Stimulated activated naive CD8-positive, alpha-beta T cell treated with anti-CD3 and anti-CD28 coated beads, Interleukin-15, Interleukin-2, amounts not matched to agents 100 U/mL and 50 U/mL, for 24 hours (primary cell): Measurements from ENCODE around the gene ACTL8.

ENCODE experiments used
- ATAC-seq: fragments of 150-1000 bp; cut with Tn5 transposase; one replicate; pipeline ENCODE4 v1.10.0; 2021
- DNase-seq: peaks from one replicate; pipeline ENCODE4 v3.0.0; 2021

ACTL8 gene

DNA sequence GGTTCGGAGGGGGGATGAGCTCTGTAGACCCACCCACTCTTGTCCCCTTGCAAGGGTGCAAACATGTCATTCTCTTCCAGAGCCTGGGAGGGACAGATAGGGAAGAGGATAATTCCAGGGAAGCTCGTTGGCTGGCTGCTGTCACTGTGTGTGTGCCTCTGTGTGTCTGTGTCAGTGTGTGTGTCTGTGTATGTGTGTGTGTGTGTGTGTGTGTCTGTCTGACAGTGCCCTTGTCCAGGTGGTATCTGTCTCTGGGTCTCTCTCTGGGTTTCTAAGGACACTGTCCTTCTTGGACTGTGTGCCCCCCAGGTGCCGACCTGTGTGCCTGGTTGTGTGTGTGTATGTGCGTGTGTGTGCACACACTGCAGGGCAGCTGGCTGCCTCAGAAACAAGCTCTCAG lies 90.5 kb downstream of the ACTL8 start:
- no peak for DNase-seq
- ATAC-seq, result no peak

DNA sequence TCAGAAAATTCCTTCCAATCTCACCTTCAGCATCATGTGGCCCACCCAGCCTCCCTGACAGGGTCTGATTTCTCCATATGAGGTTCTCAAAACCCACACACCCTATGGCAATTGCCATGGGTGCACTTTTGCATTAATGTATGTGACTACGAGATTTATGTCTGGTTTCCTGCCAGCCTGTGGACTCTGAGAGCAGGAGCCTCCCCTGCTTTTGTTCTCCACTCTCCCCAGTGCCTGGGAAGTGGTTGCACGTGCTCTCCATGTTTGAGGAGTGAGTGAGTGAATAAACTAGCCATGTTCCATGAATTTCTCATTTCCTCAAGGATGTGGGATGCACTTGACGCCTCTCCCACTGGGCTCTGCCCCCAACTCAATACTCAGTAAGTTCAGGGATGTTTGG lies 91.2 kb downstream of the ACTL8 start:
- no peak for DNase-seq
- ATAC-seq, result no peak

DNA sequence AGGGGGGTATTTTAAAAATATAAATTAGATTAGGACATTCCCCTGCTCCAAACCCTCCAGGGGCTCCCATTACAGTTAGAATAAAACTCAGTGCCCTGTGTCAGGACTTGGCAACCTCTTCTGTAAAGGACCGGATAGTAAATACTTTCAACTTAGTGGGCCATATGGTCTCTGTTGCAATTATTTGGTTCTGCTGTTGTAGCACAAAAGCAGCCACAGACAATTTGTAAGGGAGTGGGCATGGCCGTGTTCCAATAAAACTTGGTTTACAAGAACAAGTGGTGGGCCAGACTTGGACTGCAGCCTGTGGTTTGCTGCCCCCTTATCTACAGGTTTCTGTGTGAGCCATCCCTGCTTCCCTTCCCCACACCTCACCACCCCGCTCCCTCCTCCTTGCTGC lies 92.0 kb downstream of the ACTL8 start:
- DNase-seq (no peak), ATAC-seq (no peak)

DNA sequence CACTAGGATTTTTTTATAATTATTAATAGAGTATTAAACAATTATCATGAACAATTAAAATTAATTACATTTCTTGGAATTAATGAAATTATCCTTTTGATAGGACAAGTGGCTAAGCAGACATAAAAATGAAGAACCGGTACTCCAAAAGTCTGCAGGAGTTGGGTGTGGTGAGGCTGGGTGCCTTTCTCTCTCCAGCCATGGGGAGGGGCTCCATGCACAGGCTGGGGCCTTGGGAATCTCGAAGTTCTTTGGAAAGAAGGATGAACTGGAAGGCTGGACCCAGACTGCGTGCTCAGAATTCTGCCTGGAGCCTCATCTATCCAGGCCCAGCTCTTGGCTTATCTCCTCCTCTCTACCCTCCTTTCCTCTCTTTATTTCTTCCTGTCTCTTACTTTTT lies 94.1 kb downstream of the ACTL8 start:
- DNase-seq (no peak), ATAC-seq (no peak)

DNA sequence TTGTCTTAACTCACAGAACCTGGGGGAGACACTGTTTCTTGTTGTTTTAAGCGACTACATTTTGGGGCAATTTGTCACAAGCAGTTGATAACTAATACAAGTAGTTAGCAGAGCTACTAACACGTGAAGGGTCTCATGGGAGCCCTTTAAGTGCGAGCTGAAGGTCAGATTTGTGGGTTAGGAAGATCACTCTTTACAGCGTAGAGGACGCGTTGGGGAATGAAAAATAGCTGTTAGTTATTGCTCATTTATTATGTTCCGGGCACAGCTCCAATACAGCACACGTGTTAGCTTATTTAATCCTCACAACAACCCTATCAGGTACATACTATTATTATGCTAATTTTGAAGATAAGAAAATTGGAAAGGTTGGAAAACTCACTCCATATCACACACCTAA lies 95.9 kb downstream of the ACTL8 start:
- DNase-seq (no peak), ATAC-seq (no peak)

DNA sequence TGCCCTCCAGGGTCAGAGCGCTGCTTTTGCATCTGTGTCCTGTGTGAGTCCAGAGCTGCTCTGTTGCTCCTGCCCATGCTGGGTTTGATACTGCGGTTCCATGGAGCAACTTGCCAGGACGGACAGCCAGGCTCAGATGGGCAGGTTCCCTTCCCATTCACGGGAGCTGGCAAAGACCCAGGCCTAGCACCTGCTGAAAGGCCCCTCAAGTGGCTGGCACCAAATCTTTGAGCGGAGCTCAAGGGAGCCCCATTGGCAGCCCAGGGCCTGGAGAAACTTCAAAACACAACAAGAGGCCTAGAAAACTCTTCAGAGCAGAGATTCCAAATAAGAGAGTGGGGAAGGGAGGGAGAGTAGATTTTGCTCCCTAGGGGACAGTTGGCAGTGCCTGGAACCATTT lies 97.2 kb downstream of the ACTL8 start:
- no peak for ATAC-seq
- DNase-seq, result no peak

DNA sequence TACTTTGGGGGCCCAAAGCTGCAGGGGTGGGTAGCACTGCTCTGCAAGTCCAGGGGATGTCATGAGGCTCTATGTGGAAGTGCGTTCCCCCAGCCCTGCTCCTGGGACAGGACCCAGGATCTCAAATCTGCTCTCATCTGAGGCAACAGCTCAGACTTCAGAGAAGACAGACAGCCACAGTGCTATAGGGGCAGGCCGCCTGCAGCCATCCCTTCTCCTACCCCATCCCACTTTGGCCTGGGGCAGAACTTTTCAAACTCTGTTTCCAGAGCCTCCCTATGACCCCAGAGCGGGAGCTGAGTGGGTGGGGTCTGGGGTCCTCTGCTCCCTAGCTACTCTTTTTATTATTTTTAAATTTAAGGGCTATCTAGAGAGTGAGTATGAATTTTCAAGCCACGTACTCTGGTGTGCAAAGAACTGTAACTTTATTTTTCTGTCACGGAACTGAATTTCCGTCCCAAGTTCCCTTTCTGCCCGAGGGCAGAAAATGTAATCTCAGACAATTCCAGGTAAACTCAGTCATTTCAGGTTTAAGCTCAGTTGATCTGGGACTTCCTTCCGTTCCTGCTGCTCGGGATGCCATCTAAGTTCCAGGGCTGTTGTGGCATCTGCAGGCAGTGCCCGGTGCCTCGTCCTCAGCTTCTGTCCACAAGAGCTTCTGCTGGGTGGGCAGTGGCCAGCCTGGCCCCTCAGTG lies 98.3 kb downstream of the ACTL8 start:
- no peak for ATAC-seq
- DNase-seq, result no peak

DNA sequence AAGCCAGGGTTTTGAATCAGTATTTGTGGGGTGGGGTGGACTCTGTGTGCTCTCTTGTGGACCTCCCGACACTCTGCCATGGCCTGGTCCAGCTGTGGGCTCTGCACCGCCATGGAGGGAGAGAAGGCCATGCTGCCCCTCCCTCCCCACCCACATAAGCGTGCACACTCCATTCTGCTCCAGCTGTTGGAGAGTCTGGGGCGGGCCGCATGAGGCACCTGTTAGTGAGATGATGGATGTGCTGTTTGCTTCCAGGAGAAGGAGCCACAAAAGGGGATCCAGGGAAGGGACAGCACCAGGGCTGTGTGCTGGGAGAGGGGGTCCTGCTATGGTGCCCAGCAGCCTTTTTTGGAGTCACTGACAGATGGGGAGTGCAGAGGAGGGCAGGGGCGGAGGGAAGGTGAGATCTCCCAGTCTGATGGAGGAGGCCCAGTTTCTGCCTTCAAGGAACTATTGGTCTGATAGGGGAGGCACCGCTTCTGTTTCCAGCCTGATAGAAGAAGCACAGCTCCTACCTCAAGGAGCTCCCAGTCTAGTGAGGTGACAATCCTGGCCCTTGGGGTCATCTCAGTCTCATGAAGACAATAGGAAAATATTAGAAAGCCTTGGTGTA lies 101.5 kb downstream of the ACTL8 start:
- DNase-seq (no peak), ATAC-seq (no peak)

DNA sequence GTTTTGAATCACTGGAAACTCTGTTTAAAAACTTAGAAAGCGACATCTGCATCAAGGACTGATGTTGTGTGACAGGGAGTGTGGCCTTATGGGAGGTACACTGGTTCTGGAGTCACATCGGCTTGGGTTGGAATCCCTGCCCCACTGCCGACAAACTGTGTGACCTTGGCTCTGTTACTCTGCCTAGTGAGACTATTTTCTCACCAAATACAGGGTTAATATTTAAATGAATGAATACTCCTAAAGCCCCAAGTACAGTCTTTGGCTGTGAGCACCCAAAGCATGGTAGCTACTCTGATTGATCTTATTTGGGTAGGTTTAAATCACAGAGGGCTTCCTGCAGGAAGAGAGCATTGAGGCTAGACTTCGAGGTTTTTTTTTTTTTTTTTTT lies 102.0 kb downstream of the ACTL8 start:
- DNase-seq (no peak), ATAC-seq (no peak)

DNA sequence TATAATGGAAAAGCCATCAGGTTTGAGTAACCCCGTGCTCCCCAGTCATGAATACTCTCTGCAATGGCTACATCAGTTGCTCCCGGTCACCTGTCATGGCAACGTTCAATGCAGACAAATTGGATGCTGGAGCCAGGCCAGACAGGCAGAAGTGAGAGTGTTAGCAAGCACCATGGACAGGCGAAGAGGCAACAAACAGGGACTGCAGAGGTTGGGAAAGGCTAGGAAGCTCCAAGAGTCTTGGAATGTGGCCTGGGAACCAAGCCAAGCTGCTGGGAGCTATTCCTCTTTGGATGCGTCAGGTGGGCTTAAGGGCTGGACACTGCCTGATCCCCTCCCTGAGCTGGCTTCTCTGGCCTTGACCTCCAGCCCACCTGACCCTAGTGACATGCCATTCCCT lies 102.9 kb downstream of the ACTL8 start:
- DNase-seq (no peak), ATAC-seq (no peak)

DNA sequence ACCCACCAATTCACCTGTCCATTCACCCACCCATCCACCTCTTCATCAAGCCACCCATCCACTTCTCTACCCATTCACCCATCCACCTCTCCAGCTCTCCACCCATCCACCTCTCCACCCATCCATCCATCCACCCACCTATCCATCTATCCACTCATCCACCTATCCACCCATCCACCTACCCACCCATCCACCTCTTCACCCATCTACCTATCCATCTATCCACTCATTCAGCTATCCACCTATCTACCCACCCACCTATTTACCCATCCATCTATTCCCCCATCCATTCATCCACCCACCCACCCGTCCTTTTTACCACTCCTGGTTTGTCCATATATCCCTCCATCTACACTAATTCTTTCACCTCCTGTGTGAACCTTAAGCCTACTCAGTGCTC lies 105.7 kb downstream of the ACTL8 start:
- no peak for DNase-seq
- ATAC-seq, result no peak

DNA sequence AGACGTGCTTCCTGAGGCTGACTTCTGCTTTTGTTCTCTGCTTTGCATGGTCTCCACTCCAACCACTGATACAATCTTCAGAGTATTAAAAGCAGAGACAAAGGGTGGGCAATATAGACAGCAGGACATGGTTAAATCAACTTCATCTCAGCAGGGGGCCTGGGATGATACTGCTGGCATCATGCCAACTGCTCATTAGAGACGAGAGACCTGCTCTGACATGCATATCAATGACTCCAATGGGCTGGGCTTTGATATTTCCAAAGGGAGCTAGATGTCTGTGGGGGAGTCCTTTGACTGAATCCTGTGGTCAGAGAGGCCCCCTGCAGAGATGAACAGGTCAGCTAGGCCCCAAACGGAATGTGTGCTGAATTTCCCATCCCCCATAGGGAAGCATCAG lies 106.6 kb downstream of the ACTL8 start:
- DNase-seq, result no peak
- no peak for ATAC-seq

DNA sequence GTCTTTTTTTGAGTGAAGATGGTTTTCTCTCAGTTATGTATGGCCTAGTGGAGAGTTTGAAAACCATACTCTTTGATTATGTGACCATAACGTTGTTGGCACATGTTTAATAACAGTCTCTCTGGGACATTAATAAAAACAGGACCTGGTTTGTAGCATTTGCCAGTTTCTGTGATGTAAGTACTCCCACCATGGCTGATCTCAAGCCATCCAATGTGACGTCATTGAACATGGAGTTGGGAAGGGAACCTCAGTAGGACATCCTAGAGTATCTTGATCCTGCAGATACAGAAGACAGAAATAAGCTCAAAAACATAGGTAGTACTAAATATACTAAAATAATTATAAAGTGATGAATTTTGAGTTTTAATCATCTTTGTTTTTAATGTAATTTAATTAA lies 107.0 kb downstream of the ACTL8 start:
- ATAC-seq, result no peak

DNA sequence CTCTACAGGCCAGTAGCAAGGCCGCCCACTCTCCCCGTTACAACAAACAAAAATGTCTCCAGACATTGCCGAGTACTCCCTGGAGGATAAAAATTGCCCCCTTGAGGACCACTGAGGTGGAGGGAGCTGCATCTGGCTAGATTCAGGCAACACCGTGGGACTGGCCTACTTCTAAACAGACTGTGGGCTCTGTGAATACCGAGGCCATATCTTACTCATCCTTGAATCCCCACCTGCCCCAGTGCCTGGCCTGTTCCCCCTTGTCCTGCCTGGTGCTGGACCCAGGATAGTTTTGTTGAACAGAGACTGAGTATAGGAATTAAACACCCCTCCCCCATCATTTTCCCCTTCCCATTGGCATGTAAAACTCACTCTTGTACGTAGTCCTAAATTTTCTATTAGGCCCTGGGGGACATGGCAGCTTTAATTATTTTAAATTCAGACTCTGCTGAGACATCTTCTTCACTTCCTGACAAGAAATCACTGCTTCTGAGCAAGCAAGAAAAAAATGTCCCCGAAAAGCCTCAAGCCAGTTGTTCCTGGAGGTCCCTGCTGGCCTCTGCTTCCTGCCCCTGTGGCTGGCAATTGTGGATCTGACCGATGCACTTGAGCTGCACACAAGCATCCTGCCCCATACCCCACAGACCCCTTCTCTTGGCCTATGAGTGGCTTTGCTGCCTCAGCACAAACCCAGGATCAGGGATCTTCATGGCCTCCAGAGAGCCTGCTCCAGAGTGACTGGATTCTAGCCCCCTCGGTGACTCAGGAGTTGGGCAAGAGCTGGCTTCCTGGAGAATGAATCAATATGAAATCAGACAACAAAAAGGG lies 111.0 kb downstream of the ACTL8 start:
- no peak for ATAC-seq
- no peak for DNase-seq

More for the DNA sequence above, 107.0 kb downstream of the ACTL8 start:
- DNase-seq, result no peak

DNA sequence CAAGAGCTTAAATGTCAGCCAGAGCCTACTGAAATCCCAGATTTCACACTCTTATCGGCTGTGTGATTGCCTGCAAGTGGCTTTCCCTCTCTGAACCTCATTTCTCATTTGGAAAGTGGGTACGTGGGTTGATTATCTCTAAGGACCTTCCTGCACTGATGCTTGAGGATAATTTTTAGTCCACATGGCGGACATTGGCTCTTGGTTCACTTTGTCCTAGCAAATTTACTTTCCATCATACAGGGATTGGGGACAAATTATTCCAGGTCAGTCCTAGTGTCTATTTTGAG lies 111.6 kb downstream of the ACTL8 start:
- DNase-seq, result no peak
- no peak for ATAC-seq

DNA sequence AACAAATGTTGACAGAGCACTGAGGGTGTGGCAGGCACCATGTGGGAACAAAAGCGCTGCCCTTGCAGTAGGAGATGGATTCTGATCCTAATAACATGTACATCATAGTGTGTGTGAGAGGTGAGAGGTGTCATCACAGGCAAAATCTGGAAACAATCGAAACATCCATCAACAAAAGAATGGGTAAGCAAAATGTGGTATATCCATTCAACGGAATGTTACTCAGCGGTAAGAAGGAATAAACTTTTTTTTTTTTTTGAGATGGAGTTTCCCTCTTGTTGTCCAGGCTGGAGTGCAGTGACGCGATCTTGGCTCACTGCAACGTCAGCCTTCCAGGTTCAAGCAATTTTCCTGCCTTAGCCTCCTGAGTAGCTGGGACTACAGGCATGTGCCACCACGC lies 112.3 kb downstream of the ACTL8 start:
- DNase-seq (no peak), ATAC-seq (no peak)

DNA sequence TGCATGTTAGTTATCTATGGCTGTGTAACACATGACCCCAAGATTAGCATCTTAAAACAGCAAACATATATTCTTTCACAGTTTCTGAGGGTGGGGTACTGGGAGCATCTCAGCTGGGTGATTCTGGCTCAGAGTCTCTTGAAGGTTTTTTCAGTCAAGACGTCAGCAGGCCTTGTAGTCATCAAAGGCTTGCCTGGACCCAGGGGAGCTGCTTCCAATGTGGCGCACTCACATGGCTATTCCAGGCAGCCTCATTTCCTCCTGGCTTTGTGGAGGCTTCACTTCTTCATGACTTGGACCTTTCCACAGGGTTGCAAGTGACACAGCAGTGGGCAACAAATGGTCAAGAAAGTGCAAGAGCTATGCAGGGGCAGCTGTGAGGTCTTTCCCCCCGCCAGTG lies 114.7 kb downstream of the ACTL8 start:
- DNase-seq, result no peak
- no peak for ATAC-seq

DNA sequence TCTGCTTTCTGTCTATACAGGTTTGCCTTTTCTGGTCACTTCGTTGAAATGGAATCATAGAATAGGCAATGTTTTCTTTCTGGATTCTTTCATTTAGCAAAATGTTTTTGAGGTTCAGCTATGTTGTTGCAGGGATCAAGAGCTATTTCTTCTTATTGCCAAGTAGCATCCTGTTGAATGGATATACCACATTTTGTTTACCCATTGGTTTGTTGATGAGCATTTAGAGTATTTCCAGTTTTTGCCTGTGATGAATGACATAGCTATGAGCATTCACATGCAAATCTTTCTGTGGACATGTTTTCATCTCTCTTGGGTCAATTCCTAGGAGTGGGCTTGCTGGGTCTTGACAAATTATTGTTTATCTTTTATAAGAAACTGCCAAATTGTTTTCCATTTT lies 115.5 kb downstream of the ACTL8 start:
- ATAC-seq (no peak), DNase-seq (no peak)

DNA sequence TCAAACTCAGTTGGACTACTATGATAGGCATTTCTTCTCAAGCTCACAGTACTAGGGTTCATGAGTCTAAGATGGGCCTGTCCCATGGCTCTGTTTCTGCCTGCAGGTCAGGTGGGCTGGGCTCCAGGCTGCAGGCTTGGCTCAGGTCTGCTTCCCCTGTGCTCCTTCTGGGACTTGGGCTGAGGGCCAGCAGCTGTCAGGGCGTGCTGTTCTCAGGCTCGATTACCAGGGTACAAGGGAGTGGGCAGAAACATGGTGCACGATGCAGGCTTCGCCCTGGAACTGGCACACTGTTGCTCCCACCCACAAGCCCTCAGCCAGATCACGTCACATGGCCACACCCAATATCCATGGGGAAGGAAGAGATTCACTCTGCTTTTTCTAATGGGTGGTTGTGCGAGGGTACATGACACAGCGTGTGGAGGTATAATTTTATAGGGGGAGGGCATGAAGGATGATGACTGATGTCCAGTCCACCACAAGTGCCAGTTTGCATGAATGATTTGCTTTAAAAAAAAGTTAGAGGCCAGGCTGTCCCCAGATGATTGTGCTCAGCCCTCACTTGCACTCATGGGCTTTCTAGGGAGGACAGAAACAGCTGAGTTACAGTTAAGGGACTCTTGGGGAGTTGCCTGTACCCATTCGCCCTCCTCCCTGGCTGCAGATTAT lies 118.0 kb downstream of the ACTL8 start:
- DNase-seq, result no peak
- ATAC-seq, result no peak

DNA sequence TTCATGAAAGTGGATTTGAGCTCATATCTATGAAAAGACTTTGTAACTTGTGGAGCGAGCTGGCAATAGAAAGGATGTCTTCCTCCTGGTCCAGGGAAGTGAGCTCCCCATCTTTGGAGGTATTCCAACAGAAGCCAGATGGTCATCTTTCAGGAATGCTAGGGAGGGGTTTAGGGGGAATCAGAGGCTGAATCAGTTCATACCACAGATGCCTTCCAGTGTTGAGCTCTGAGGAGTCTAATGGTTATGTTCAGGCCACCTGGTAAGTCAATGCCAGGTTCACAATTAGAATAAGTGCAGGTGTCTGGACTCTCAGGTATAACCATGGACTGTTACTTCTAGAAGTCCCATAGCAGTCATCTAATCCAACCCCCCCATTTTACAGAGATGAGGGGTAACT lies 119.1 kb downstream of the ACTL8 start:
- ATAC-seq, result no peak
- DNase-seq, result no peak

DNA sequence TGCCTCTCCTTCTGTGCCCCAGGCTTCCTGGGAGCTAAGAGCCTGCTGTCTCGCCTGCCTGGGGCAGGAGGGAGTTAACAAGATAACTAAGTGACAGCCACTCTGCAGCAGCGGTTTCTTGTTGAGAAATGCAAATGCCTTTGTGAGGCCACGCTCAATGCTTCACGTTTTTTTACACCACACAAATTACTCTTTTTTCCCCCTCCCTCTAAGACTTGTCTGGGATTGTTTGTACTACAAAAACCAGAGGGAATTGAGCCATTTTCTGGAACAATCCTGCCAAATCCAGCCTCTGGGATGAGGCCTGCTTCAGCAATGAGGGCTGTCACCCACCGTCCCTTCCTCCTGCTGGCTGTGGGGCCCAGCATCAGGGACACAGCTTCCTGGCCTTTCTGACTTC lies 119.6 kb downstream of the ACTL8 start:
- DNase-seq, result no peak
- ATAC-seq, result no peak

DNA sequence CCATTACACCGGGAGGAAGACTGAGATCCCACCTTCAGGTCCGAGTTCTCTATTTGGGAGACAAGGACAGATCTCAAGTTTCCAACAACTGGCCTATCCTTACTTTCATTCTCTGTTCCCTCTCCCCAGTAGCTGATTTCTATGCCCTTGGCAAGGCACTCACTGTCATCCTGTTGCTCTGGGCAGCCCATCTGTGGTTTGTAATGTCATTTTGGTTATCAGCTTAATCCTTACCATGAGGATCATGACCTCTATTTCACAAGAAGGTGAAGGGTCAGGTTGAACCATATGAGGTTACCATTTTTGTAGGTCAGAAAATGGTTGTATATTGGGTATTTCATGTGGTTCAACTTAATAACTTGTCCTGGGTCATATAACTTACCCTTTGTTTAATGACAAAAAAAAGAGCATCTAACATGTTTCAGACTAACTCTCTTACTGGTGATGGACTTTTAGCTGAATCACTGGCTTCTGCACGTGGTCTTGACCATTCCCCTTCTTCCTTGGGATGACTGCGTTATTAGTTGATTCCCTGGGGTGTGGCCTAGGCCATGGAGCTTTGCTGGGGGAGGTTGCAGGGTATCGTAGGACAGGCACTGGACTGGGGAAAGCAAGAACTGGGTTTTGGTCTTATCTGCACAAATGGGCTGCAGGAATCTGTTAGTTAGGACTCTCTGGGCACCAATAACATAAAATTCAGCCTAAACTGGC lies 120.2 kb downstream of the ACTL8 start:
- no peak for ATAC-seq
- no peak for DNase-seq

DNA sequence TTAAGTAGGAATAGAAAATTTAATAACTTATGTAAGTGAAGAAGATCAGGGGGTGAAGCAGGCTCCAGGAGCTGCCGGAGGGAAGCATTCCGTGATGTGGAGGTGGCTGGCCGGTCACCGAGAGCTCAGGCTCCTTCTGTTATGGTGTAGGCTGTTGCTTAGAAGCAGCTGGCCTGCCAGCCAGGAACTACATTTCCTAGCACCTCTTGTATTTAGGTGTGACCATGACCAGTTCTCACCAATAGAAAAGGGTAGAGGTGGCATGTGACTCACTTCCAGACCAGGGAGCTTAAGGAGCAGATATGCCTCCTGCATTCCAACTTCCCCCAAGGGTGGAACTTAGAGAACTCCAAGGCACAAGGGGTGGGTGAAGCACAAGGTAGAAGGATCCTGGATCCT lies 120.7 kb downstream of the ACTL8 start:
- DNase-seq (no peak), ATAC-seq (no peak)
